PC-9 (cell line): Measurements from ENCODE around the gene TMEM63C. TPM values are rescaled to one million over a fixed set of nuclear protein-coding genes. Genes with fewer than 3 reads are reported as not detected.

ENCODE experiments used
- BruUV-seq: library from RNA; stranded (reverse); fragments of 400-500 nt; replicated peaks from 2 replicates; lab custom pipeline; 2021; lab: Mats Ljungman, UMichigan
- CTCF ChIA-PET: fragments of 300-600 bp; sonication (Branson Sonifier 250); formaldehyde crosslinking; loops from one replicate; lab custom pipeline; 2022; ENCODE audit warnings: antibody characterized with exemption; lab: Charles Lee
- POLR2A ChIA-PET: fragments of 300-600 bp; sonication (Branson Sonifier 250); formaldehyde crosslinking; loops from one replicate; lab custom pipeline; 2022; ENCODE audit warnings: antibody characterized with exemption; ENCODE audit not compliant: unreplicated experiment; lab: Charles Lee
- DNase-seq, 2 experiments: peaks; one replicate each; pipeline versions ENCODE4 v3.0.0 to v3.0.0-alpha.2; 2015 to 2022; ENCODE audit warnings: mixed read lengths in 1 of 2
- H2AFZ ChIP-seq: fragments of 200-600 bp; sonication (generic); 2 replicates; pipeline ENCODE4 v1.8.1; 2017; ENCODE audit warnings: antibody characterized with exemption
- H3F3A ChIP-seq: fragments of 200-600 bp; sonication (generic); 2 replicates; pipeline ENCODE4 v1.8.1; 2017; ENCODE audit warnings: antibody characterized with exemption, mild to moderate bottlenecking, low read depth; ENCODE audit not compliant: insufficient read depth
- H3K27ac ChIP-seq: fragments of 200-600 bp; sonication (generic); 2 replicates; pipeline ENCODE4 v1.6.1; 2016; ENCODE audit warnings: mixed run types
- H3K27me3 ChIP-seq: fragments of 200-600 bp; sonication (generic); 2 replicates; pipeline ENCODE4 v1.6.1; 2016; ENCODE audit warnings: low read depth, mixed run types; ENCODE audit not compliant: insufficient read depth
- H3K36me3 ChIP-seq: fragments of 200-600 bp; sonication (generic); 2 replicates; pipeline ENCODE4 v1.6.1; 2016; ENCODE audit warnings: low read depth, mixed run types
- H3K4me1 ChIP-seq: fragments of 200-600 bp; sonication (generic); replicated peaks from 2 replicates; pipeline ENCODE4 v1.6.1; 2016; ENCODE audit warnings: mixed run types; ENCODE audit not compliant: insufficient read depth
- H3K4me2 ChIP-seq: fragments of 200-600 bp; sonication (generic); 2 replicates; pipeline ENCODE4 v1.6.1; 2017; ENCODE audit warnings: mixed run types
- H3K4me3 ChIP-seq: fragments of 200-600 bp; sonication (generic); 2 replicates; pipeline ENCODE4 v1.6.1; 2016; ENCODE audit warnings: mixed run types
- H3K79me2 ChIP-seq: fragments of 200-600 bp; sonication (generic); 2 replicates; pipeline ENCODE4 v1.6.1; 2017; ENCODE audit warnings: low read depth, mixed run types
- H3K9me2 ChIP-seq: fragments of 200-600 bp; sonication (generic); 2 replicates; pipeline ENCODE4 v1.8.1; 2017; ENCODE audit warnings: mild to moderate bottlenecking; ENCODE audit not compliant: insufficient read depth
- H3K9me3 ChIP-seq: fragments of 200-600 bp; sonication (generic); 2 replicates; pipeline ENCODE4 v1.8.1; 2016; ENCODE audit warnings: low read depth; ENCODE audit not compliant: insufficient read depth
- H4K20me1 ChIP-seq: fragments of 200-600 bp; sonication (generic); 2 replicates; pipeline ENCODE4 v1.8.1; 2017; ENCODE audit not compliant: insufficient read depth
- EZH2 ChIP-seq: fragments of 200-600 bp; sonication (generic); IDR thresholded peaks from 2 replicates; pipeline ENCODE4 v1.8.0; 2017; ENCODE audit warnings: antibody characterized with exemption, low read depth
- intact Hi-C: fragments of 100-400 bp; cut with micrococcal nuclease; formaldehyde crosslinking; loops from one replicate; pipeline ENCODE4 v1.10.0; 2022; ENCODE audit not compliant: unreplicated experiment
- total RNA-seq: library from RNA; stranded (reverse); gene quantifications from 2 replicates; pipeline ENCODE4 v1.2.3, GENCODE V29; 2021
- TF ChIP-seq, protein P1 (sequence below): fragments of 200-600 bp; sonication (generic); conservative IDR thresholded peaks from 2 replicates; pipeline ENCODE4 v1.6.1; 2017; ENCODE audit warnings: mixed run types, antibody characterized with exemption, mild to moderate bottlenecking, moderate library complexity

TMEM63C gene
- total RNA-seq, 1 experiment from 2014 or later, result 2.2 TPM

DNA sequence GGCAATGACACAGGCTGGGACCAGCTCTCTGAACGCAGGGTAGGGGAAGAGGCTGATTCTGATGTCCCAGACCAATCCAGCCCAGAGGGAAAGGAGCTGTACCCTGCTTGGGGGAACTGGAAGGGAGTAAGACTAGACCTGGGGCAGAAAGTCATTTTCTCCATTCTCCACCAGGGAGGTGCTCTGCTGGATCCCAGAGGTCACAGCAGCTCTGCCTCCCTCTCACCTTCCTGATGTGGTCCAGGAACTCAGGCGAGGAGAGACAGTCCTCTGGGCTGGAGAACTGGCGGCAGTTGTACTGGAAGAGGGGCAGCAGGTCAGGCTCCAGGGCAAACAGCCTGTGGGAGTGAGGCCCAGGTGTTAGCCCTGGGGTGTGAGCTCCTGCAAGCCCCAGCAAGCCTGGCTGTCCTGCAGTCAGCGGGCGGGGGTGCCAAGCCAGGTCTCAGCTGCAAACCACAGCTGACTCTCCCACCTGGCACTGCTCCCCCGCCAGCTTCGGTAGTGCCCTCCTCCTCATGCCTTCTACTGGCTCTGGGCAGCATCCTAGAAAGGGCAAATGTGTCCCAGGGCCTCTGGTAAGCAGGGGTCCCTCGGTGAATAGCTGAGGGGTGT lies 87.5 kb downstream of the TMEM63C start:
- TF ChIP-seq EZH2, result no peak
- TF ChIP-seq, protein P1, sequence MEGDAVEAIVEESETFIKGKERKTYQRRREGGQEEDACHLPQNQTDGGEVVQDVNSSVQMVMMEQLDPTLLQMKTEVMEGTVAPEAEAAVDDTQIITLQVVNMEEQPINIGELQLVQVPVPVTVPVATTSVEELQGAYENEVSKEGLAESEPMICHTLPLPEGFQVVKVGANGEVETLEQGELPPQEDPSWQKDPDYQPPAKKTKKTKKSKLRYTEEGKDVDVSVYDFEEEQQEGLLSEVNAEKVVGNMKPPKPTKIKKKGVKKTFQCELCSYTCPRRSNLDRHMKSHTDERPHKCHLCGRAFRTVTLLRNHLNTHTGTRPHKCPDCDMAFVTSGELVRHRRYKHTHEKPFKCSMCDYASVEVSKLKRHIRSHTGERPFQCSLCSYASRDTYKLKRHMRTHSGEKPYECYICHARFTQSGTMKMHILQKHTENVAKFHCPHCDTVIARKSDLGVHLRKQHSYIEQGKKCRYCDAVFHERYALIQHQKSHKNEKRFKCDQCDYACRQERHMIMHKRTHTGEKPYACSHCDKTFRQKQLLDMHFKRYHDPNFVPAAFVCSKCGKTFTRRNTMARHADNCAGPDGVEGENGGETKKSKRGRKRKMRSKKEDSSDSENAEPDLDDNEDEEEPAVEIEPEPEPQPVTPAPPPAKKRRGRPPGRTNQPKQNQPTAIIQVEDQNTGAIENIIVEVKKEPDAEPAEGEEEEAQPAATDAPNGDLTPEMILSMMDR, result no peak
- no peaks in the 10 kb centered on the region for H3F3A ChIP-seq
- CTCF ChIA-PET, result interaction anchor here (0.6 kb wide), 1 partner anchor 52 kb away, joined by 5 read pairs; the partner anchor contains the start of genes GSTZ1 and POMT2
- H3K4me1 ChIP-seq, result no peaks in the 10 kb centered on the region
- H2AFZ ChIP-seq, result no peak overlapping the region
- peak in 1 of 2 experiments; percentile 31 for DNase-seq
- H3K27me3 ChIP-seq, result peaks cover 54% of the 10 kb centered on the region
- no peak overlapping the region for H3K4me2 ChIP-seq
- H3K36me3 ChIP-seq, result no peaks in the 10 kb centered on the region
- no peaks in the 10 kb centered on the region for H4K20me1 ChIP-seq
- H3K9me3 ChIP-seq, result no peaks in the 10 kb centered on the region
- no peaks in the 10 kb centered on the region for H3K9me2 ChIP-seq
- BruUV-seq, result no TSS peak
- no peaks in the 10 kb centered on the region for H3K79me2 ChIP-seq
- H3K4me3 ChIP-seq, result no peak overlapping the region
- intact Hi-C loops, result no loop called here
- POLR2A ChIA-PET, result no interaction called here
- no peak overlapping the region for H3K27ac ChIP-seq

DNA sequence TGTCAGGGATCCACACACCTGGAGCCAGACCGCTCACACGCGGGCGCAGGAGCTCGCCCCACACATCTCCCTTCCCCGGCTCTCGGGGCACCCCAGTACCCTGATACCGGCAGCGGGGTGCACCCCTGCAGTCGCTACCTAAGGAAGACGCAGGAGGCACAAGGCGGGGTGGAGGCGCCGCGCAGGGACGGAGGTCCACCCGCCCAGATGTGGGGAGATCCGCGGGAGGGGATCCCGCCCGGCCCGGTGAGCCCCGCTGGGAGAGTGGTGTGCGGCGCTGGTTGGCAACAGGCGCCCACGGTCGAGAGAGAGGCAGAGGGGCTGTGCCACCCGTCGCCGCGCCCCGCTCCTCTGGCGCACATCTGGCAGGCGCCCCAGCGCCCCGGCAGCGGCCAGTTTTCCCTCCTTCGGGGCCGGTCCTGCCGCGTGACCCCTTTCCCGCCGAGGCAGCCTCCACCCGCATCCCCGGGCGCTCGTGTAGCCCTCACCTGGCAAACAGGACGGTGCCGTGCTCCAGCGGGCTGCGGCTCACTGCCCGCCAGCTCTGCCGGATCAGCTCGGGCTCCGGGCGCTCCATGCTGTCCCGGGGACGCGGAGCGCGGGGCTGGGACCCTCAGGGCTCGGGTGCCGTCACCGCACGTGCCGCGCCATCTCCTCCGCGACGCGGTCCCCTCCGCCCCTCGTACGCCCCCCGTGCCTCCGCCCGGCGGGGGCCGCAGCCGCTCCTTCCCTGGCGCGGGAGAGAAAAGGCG lies 88.9 kb downstream of the TMEM63C start:
- H3K4me1 ChIP-seq, result no peaks in the 10 kb centered on the region
- no peak overlapping the region for H3K27ac ChIP-seq
- no peak overlapping the region for H2AFZ ChIP-seq
- no peaks in the 10 kb centered on the region for H4K20me1 ChIP-seq
- no peaks in the 10 kb centered on the region for H3K9me3 ChIP-seq
- H3K36me3 ChIP-seq, result no peaks in the 10 kb centered on the region
- DNase-seq, result no peak
- ChIA-PET POLR2A (no interaction called here), CTCF (no interaction called here)
- no peak overlapping the region for H3K4me2 ChIP-seq
- no TSS peak for BruUV-seq
- H3K4me3 ChIP-seq, result no peak overlapping the region
- intact Hi-C loops, result no loop called here
- H3K9me2 ChIP-seq, result no peaks in the 10 kb centered on the region
- no peaks in the 10 kb centered on the region for H3K79me2 ChIP-seq
- peaks cover 39% of the 10 kb centered on the region for H3K27me3 ChIP-seq
- H3F3A ChIP-seq, result no peaks in the 10 kb centered on the region
- no peak for TF ChIP-seq EZH2
- TF ChIP-seq, protein P1, result no peak

DNA sequence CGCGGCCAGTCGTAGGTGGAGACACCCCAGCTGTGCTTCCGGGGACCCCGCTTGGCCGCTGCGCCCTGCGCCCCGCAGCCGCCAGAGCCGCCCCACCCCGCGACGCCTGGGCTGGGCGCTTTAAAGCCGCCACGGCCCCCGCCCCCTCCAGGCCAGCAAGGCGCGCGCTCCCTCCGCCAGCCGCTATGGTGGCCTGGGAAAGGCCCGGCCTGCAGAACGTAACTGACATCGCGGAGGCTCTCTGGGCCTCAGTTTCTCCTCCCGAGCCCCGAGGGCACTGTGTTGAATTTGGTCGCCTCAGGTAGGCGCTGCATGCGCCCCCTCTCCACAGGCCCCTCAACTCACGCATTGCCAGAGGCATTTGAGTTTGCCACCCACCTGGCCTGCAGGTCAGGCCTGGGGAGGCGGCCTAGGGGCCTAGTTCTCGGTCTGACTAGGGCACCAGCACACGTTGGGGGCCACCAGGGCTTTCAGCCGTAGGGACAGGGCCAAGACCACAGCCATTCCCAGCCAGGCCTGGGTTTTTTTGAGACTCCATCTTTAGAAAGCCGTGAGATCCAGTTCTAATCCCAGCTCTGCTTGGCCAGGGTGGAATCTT lies 89.6 kb downstream of the TMEM63C start, which contains the start of gene NGB:
TSS of gene NGB (minus strand) at position 94 of the 598 bp plus-strand sequence. CDS start 269 bp downstream, outside the sequence.
- no peaks in the 10 kb centered on the region for H4K20me1 ChIP-seq
- intact Hi-C loops, result no loop called here
- no peak for DNase-seq
- no peak within 1 kb of the TSS for H3K27ac ChIP-seq
- no peaks in the 10 kb centered on the region for H3F3A ChIP-seq
- POLR2A ChIA-PET, result no interaction called here
- no TSS peak for BruUV-seq
- peaks cover 32% of the 10 kb centered on the region for H3K27me3 ChIP-seq
- no peak within 1 kb of the TSS for H2AFZ ChIP-seq
- no peaks in the 10 kb centered on the region for H3K9me3 ChIP-seq
- H3K4me1 ChIP-seq, result no peaks in the 10 kb centered on the region
- H3K36me3 ChIP-seq, result no peaks in the 10 kb centered on the region
- no peaks in the 10 kb centered on the region for H3K79me2 ChIP-seq
- H3K4me2 ChIP-seq, result no peak within 1 kb of the TSS
- TF ChIP-seq EZH2, result no peak
- TF ChIP-seq, protein P1, result no peak
- H3K9me2 ChIP-seq, result no peaks in the 10 kb centered on the region
- CTCF ChIA-PET, result no interaction called here
- no peak within 1 kb of the TSS for H3K4me3 ChIP-seq
